Limb (tissue), 2 donors: ENCODE data around the gene FAM124A.
A peak's percentile ranks its signal among the peaks of the same experiment; 100 is the strongest.

ENCODE experiments used
- DNase-seq, 2 donors: peaks; one replicate each; pipeline ENCODE4 v3.0.0-alpha.2; 2016; ENCODE audit errors: extremely low spot score in 2 of 2

FAM124A gene

DNA sequence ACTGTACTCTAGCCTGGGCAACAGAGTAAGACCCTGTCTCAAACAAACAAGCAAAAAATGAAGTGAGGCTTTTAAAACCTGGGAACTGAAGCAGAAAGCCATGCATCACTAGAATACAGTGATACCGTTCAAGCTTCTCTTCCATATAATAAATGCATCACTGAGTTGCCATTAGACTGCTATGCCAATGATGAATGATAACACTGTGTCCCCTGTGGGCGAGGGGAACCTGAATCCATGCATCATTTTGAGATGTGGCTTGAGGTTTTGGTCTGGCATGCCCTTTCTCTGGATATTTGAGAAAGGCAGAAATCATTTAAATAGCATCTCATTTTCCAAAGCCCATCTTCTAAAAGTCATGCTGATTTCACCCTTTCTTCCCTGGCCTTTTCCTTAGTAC lies 1.5 kb upstream of the FAM124A start:
- DNase-seq, result no peak

DNA sequence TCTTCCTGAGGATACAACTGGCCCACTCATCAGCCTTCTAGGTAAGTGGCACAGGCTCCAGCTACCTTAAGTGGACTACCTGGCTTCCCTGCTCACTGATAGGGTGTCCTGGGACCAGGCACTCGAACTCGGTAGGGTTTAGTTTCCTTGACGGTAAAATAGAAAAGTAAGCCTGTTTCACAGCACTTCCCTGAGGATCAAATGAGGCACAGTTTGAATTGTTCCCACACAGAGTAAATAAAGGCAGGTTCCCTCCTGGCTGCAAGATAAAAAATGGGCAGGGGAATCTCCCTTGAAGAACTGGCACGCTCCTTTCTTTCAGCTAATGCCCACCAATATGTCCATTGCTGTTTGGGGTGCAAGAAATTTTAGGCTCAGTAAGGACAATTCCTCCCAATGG lies 1.1 kb upstream of the FAM124A start:
- no peak for DNase-seq

DNA sequence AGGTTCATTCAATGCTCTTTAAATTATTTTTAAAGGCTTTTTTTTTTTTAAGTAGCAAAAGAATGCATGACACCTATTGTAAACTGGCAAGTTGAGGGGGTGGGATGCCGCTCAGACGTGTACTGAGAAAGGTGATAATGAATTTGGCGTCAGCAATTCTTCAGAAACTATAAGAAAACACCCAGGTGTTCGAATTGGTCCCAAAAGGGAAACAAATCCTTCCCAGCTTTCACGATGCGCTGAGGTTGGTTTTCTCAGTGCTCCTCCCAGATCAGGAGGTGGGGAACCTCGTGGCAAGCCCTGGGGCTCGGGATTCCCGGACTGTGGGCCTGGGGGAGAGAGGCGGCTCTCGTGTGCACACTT lies 543 bp upstream of the FAM124A start:
- peak in 1 of 2 donors; percentile 9 for DNase-seq

DNA sequence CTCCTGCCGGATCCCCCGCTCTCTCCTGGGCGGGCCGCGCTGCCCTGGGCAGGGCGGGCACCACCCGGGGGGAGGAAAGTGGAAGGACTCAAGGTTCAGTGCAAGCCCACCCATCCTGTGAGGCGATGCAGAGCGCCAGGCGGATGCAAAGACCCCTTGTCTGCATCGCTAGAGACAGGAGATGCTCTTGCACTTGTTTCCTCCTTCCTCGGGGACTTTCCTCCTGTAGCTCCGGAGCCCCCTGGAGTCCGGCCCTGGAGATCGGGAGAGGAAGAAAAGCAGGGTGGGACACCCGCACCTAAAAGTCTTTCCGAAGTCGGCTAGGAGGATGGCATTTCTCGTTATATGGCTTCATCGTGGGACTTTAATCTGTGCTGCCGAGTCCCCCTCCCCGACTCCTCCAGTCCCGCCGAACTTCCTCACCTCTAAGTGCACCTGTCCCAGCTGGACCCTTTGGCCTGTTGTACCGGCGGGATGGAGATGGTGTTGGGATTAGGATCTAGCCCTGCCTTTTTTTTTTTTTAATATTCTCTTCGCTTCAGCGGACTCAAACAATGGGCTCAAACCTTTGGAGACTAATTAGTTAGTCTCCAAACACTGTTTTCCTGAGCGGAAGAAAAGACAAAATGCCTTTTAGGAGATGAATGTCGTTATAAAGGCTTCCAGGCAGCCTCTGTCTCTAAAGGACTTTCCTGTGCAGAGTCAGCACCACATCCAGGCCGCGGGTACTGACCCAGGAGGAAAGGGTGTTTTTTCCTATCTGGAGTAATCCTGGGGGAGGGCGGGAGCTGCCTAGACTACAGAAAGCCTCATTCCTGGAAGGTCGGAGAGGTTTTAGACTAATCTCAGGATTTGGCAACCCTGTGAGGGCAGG lies 725 bp downstream of the FAM124A start:
- no peak for DNase-seq

DNA sequence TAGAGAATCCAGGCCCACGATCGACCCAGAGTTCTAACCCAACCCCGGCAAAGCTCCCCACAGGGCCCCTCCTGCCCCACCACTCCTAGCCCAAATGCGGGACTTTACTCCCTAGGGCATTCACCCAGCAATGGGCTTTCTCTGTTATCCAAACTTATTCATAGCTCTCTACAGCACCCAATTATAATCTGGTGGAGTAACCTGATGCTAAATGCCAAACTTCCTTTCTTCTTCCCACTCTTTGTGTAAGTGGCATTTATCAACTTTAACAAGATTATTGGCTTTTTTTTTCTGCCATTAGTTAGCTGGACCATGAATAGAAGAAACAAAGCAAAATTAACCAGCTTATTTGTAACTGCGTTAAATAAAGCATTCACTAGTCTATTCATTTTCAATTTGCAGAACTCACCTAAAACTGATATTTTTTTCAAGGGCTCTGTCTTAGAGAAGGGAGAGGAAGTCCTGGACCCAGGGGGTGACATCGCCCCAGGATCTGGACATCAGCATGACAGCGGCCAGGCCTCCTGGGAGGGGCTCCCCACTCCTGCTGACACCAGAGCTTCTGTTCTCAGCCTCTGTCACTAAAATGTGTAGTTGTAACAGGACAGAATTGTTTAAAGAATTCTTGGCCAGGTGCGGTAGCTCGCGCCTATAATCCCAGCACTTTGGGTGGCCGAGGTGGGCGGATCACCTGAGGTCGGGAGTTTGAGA lies 1.5 kb downstream of the FAM124A start:
- no peak for DNase-seq

DNA sequence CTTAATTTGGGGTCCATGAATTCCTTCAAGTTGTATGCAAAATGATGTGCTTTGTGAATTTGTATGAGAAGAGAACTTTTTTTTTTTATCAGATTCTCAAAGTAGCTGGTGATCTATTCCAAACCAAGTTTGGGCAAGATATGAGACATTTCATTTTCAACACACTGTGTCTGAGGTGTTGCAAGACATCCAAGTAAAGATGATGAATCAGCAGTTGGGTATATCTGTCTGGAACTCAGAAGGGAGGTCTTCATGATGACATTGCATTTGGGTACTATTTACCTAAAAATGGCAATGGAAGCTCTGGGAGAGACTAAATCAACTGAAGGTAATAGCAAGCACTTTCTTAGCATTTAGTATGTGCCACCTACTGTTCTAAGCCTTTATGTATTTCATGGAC lies 2.8 kb downstream of the FAM124A start:
- no peak for DNase-seq

DNA sequence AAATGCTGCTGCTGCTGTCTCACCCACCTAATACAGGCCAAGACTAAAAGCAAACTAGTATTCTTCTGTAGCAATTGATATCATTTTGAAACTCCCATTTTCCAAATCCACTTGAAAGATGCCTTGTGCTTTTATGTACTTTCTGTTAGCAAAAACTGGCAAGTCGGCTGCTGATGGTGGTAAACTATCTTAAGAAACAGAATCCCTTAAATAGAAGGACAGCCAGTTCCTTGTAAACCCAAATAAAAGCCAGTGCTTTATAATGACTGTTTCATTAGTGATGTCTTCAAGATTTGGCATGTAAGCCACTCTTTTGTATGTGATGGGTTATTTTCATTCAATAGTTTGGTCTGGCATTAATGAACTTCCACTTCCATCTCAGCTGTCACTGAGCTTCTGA lies 5.2 kb downstream of the FAM124A start:
- DNase-seq, result no peak

DNA sequence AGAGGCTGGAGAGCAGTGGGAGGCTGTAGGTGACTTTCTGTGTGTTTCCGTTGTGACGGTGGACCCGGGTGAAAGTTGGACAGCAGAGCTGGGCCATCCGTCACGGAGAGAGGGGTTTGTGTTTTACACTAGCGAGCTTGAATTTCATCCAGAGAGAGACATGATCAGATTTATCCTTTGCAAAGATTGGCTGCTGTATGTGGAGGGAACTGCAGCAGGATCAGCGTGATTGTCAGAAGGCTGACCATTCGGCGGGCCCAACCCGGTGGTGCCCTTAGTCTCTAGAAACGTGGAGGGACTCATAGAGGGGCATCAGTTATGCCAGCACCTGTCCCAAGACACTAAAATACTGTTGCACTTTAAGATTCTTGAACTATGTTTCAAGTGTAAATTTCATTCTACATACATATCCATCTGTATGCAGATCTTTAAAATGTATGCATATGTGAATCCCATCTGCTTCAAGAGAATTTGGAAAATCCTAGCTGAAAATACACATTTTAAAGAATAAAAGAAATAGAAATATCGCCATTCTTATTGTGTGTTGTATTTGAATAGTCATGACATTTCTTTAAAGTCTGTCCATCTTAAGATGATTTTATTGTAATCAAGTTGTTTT lies 7.0 kb downstream of the FAM124A start:
- no peak for DNase-seq

DNA sequence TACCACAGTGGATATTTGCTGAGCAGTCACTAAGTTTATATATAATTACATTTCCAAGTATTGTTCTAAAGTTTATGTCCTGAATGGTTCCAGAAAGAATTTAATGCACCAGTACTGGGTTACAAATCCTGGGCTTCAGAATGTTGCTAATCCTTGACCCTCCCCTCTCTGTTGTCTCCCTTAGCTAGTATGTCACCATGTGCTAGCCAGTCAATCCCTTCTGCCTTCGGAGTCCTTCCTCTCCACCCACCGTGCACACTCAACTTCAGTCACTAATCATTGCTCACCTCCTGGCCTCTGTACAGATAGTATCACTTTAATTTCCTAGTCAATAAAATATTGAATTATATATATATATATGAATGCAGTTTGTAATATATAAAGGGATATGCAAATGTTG lies 7.5 kb downstream of the FAM124A start:
- no peak for DNase-seq

DNA sequence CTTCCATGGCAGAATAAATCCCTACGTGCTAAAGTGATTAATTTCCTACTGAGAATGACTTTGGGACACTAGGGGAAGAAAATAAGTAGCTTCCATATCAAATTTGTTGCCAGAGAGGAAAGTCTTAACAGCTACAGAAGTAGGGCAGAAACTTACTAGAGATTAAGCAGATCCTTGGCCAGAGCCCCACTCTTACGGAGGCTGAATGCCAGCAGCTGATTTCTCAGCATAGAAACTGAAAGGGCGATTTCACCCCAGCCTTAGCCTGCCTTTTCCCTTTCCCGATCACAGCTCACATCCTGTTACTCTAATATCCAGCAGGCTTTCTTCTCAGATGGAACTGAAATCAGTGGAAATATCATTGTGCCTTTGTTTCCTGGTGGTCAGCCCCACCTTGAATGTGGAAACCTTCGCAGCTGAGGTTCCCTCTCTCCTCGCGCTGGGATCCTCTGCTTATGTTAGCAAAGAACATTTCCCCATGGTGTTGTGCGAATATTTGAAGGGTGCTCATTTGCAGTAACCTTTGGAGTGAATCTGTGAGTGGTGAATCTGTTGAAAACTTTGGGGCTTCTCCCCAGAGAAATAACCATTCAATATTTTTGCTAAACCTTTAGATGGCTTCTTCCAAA lies 8.4 kb downstream of the FAM124A start:
- DNase-seq, result peak in 1 of 2 donors; percentile 50

DNA sequence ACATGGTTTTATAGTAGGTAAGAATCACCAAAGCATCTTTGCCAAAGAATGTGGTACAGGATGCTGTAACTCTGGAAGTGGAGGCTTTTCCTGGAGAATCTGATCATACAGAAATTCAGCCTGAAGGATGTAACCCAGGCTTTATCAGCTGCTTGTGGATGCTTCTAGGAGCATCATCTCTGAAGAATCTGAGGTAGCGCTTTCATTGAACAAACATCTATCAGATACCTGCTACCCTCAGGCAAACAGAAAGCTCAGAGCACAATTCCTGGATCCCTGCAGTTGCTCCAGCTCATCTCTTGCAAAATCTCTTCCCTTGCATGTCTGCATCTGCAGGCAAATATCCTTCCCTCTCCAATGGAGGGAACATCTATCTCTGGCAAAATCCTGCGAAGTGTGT lies 9.3 kb downstream of the FAM124A start:
- DNase-seq, result no peak

DNA sequence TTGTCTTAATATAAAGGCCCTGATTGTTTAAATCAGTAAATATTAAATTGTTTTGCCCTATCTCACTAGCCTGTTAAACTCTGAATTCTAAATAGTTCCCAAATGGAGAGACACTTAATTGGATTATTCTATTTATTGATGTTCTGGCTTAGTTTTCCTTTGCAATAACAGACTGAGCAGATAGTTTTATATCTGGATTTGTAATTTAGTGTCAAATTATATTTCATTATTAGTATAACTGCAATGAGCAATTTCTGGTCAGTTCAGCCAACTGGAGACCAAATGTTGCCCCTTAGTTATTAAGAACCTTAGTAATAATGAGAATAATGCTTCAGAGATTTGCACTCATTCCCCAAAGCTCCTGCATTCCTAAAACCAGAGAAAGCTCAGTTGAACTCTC lies 10.1 kb downstream of the FAM124A start:
- no peak for DNase-seq

DNA sequence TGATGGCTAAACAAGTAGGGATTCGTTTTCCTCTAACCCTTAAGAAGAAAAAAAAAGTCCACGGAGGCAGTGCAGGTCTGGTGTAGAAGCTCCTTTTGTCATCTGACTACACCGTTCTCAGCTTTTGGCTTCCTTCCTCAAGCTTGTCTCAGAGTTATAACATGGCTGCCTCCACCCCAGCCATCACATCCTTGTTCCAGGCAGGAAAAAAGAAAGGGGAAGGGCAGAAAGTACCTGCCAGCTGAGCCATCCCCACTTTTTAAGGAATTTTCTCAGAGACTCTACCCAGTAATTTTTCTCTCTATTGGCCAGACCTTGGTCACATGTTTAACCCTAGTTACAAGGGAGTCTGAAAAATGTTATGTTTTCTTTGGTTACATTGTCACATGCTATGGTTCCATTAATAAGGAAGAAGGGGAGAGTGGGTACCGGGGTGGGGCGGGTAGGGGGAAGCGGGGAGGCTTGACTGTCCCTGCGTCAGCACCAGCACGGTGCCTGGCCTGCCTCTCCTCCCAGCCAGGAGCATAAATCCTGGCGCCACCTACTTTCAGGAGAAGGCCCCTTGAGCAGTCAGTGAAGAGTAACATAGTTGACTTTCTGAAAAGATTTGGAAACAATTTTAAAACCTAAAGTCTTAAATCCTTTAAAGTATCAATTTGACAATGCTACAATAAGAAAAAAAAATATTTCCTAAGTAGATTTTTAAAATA lies 11.1 kb downstream of the FAM124A start:
- no peak for DNase-seq

DNA sequence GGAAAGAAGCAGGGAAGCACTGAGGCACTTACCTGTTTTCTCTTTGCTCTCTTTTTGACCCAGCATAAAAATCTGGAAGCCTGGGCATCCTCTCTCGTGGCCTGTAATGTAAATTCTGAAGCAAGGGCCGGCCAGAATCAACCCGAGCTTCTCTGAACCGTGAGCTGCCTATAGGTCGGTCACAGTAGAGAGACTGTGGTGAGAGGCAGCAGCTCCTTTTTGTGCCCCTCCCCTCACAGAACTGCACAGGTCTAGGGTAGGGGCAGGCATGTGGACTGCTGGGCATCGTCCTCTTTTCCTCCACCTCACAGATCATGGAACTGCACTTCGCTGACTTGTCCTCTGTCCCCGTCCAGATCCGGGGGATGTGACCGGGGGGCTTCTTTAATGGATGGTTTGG lies 12.5 kb downstream of the FAM124A start:
- no peak for DNase-seq

DNA sequence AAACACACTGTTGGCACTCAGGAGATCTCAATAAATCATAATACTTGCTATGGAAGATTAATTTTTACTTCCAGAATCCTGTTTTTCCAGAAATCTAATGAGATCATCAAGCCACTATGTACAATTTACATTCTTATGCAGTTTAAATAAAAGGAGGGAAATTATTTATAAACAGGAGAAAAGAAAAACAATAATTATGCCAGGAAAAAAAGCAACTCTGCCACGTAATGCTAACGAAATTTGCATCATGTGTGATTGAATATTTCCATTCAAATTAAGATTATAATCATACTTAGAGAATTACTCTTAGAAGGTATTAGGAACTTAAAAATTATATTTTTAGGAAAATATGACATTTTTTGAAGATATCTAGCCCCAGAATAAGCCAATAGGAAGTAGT lies 13.0 kb downstream of the FAM124A start:
- no peak for DNase-seq

DNA sequence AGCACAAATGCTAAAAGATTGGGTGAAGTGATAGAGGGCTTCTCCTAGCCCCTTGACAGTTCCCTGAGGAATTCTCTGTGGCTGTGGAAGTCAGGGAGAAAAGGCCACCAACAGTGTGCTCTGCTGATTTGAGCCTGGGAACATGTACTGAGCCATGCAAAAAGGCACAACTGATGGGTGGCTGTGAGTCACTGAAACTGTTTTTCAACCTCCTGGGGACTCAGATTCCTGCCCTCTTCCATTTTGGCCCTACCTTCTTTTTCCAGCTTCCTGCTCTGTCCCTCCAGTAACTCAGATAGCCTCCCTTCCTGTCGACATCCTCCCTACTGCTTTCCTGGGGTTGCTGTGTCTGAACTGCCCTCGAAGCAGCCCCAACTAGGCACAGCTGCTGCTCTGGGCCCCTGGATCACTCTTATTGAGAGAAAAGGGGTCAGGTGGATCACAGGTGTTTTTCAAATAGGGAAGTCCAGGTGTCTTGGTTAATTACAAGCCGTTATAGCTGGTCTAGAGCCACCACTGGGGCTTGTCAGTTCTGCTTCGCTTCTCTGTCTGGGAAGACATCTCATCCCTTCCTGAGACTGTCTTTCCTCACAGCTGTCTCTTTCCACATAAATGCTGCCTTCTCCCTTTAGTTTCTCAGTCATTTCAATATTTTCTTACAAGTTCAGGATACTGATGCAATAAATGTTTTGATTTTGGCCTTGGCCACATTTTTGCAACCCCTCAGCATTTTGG lies 13.7 kb downstream of the FAM124A start:
- DNase-seq, result no peak

DNA sequence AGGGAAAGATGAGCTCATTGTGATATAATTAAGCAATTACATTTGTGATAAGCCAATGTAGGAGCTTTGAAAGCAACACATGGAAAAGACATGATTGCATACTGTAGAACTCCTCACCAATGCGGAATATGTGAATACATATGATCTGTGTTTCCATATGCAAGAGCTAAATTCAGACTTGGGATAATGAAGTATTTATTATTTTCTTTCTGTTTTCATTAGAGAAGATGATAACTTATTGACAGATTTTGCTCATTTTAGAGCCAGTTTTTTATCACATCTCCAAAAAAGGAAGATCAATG lies 14.2 kb downstream of the FAM124A start:
- no peak for DNase-seq

DNA sequence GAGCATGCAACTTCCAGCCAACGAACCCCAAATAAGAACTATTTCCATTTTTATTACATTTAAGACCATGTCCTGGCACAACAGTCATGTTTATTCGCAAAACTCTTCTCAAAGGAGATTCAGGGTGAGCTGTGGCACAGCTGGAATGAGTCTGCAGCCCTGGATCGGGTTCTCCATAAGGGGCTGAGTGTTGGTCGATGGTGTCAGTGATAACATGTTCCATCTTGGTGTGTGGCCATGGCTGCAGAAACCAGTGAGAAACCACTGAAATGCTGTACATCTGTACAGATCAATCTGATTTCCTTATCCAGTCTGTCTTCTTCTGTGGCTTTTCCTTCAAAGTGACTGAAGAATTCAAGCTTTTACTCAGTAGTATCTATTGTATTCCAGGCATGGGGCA lies 15.2 kb downstream of the FAM124A start:
- no peak for DNase-seq

DNA sequence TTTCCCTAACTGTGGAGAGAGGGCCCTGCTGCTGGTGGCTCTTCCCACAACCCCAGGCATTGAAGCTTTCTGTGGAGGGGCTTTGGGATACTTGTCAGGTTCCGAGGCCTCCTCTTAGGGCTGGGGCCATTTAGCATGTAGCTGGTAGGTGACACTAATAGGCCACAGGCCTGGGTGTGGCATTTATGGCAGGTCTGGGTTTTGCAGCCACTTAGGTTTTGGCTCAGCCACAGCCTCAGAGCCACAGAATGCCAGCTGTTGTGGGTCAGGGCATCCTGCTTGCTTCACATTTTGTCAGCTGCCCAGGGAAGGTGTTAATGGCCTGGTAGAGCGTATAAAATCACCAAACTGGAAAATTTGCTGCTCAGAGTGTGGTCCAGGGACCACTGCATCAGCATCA lies 15.7 kb downstream of the FAM124A start:
- no peak for DNase-seq

DNA sequence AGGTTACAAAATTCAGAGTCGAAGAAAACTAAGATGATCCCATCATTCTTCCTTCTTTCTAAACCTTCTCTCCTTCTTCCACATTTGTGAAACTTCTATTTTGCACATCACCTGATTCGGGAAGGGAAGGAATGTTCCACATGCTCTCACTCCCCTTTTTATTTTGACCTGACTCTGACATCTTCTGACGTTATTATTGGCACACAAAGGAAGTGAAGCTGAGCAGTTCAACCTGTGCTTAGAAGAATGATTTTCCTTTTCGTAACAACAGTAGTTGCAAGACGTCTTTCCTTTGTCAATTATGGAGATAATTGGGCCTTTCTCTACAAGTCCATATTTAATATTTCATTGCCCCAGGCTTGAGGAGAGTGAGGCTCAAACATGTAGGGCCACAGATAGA lies 18.0 kb downstream of the FAM124A start:
- no peak for DNase-seq

DNA sequence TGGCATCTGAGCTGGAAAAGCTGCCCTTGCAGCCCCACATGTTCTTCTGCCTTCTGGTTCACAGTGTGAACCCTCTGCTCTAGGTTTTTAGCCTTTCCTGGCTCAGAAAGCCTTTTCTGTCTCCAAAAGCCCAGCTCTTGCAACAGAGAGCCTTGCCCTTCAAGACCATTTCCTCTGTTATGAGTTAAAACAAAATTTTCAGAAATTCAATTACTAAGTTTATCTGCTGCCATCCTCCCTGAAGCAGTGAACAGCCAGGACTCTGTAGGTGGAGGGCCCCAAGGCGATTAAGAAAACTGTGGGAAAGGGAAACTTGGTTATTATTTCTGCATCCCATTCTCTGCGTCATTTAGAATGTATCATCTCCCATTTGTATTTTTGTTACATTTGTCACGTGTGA lies 18.8 kb downstream of the FAM124A start:
- DNase-seq, result no peak
